ENCODE measurements around the gene TMEM94. TPM values are rescaled to one million over a fixed set of nuclear protein-coding genes. Genes with fewer than 3 reads are reported as not detected.
A peak's percentile ranks its signal among the peaks of the same experiment; 100 is the strongest.

Gene TMEM94
- total and polyA plus RNA-seq, 9 of the 15 experiments (the other 6 are each of a cell fraction or from before 2014, with no cell fraction given), result 0.35 to 48.1 (median 14.4) TPM

DNA sequence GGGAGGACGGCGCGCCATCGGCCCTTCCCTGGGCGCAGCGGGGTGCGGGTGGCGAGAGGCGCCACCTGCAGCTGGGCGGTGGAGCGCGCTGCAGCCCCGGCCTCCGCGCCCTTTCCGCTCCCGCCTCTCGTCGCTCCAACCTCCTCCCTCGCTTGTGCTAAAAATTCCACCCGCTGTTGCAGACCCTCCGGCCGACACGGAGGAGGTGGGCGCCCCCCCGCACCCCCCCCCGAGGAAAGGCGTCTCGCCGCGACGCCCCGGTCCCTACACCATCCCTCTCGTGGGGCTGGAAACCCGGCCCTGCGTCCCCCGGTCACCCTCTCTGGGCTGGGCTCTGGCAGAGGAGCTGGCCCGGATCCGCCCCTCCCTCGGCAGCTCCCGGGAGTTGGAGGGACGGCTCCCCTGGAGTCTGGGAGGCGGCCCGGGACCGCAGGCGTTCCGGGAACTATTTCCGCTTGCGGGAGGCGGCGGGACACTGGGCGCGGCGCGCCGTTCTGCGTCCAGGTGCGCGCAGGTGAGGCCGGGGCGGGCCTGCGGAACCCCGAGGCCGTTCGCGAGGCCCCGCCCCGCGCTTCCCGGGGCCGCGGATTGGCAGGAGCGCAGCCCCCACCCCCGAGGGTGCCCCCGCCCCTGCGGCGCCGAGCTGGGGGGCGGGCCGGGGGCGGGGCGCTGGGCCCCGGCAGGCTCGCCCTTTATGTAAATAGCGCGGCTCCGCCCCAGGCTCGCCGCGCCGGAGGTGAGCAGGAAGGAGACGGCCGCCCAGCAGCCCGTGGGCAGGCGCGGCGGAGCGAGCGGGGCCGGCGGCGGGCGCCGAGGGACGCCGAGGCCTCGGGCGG is 68.8 kb downstream of the TMEM94 start, which contains the start of gene LLGL2 (continued):
- TF ChIP-seq ZBTB11 (CRISPR knock-in tag; IDR thresholded peaks at IDR 0.05) (peak in 2 of 3 experiments; percentile 37 to 55; a peak in 1 of 6 replicates), RAD21 (CRISPR knock-in tag; conservative IDR thresholded peaks at IDR 0.05 in 1 of 2, IDR thresholded peaks at IDR 0.05 in 1 of 2) (peak; percentile 47 to 64), ZC3H11A (IDR thresholded peaks at IDR 0.05; ENCODE audit: low read depth, low read length) (no peak), HNRNPUL1 (IDR thresholded peaks at IDR 0.05; ENCODE audit: low read length) (no peak), ETV1 (tag; conservative IDR thresholded peaks at IDR 0.05; ENCODE audit: low read depth) (peak; percentile 40; the same call in 1 of the 2 replicates), FOXA3 (CRISPR knock-in tag; conservative IDR thresholded peaks at IDR 0.05 in 1 of 2, IDR thresholded peaks at IDR 0.05 in 1 of 2) (peak; percentile 56 to 77; a peak in 3 of 4 replicates)
- TF ChIP-seq, protein P1, sequence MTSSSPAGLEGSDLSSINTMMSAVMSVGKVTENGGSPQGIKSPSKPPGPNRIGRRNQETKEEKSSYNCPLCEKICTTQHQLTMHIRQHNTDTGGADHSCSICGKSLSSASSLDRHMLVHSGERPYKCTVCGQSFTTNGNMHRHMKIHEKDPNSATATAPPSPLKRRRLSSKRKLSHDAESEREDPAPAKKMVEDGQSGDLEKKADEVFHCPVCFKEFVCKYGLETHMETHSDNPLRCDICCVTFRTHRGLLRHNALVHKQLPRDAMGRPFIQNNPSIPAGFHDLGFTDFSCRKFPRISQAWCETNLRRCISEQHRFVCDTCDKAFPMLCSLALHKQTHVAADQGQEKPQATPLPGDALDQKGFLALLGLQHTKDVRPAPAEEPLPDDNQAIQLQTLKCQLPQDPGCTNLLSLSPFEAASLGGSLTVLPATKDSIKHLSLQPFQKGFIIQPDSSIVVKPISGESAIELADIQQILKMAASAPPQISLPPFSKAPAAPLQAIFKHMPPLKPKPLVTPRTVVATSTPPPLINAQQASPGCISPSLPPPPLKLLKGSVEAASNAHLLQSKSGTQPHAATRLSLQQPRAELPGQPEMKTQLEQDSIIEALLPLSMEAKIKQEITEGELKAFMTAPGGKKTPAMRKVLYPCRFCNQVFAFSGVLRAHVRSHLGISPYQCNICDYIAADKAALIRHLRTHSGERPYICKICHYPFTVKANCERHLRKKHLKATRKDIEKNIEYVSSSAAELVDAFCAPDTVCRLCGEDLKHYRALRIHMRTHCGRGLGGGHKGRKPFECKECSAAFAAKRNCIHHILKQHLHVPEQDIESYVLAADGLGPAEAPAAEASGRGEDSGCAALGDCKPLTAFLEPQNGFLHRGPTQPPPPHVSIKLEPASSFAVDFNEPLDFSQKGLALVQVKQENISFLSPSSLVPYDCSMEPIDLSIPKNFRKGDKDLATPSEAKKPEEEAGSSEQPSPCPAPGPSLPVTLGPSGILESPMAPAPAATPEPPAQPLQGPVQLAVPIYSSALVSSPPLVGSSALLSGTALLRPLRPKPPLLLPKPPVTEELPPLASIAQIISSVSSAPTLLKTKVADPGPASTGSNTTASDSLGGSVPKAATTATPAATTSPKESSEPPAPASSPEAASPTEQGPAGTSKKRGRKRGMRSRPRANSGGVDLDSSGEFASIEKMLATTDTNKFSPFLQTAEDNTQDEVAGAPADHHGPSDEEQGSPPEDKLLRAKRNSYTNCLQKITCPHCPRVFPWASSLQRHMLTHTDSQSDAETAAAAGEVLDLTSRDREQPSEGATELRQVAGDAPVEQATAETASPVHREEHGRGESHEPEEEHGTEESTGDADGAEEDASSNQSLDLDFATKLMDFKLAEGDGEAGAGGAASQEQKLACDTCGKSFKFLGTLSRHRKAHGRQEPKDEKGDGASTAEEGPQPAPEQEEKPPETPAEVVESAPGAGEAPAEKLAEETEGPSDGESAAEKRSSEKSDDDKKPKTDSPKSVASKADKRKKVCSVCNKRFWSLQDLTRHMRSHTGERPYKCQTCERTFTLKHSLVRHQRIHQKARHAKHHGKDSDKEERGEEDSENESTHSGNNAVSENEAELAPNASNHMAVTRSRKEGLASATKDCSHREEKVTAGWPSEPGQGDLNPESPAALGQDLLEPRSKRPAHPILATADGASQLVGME (CRISPR knock-in tag; IDR thresholded peaks at IDR 0.05), result no peak
